IMR-90 (cell line): ENCODE results near the gene SLC9A1. TPM values are rescaled to one million over a fixed set of nuclear protein-coding genes. Genes with fewer than 3 reads are reported as not detected.

ENCODE experiments used
- ATAC-seq: fragments of 200-7000 bp; cut with Tn5 transposase; 2 replicates; pipeline ENCODE4 v1.9.1; 2020; ENCODE audit warnings: low read depth, mild to moderate bottlenecking, moderate library complexity
- BruUV-seq: library from RNA; stranded (reverse); fragments of 400-500 nt; replicated peaks from 2 replicates; lab custom pipeline; 2021; lab: Mats Ljungman, UMichigan
- CTCF ChIA-PET: fragments of 300-600 bp; formaldehyde crosslinking; extraction: SDS; loops from one replicate; lab custom pipeline; 2021; ENCODE audit warnings: antibody characterized with exemption; lab: Yijun Ruan, JAX
- POLR2A ChIA-PET: fragments of 300-600 bp; sonication (Branson Sonifier 250); formaldehyde crosslinking; loops from one replicate; lab custom pipeline; 2022; ENCODE audit warnings: antibody characterized with exemption; ENCODE audit not compliant: unreplicated experiment; lab: Charles Lee
- DNase-seq: peaks from one replicate; pipeline ENCODE4 v3.0.0; 2013
- H2AFZ ChIP-seq: replicated peaks from 2 replicates; pipeline ENCODE3; 2013; ENCODE audit warnings: low read length, mild to moderate bottlenecking; ENCODE audit not compliant: poor library complexity
- H2AK5ac ChIP-seq: 2 replicates; pipeline ENCODE4 v1.6.1; 2013; ENCODE audit warnings: low read depth, low read length, inconsistent platforms
- H2AK9ac ChIP-seq: replicated peaks from 2 replicates; pipeline ENCODE3; 2013; ENCODE audit warnings: mild to moderate bottlenecking, low read depth, low read length, moderate library complexity; ENCODE audit not compliant: poor library complexity
- H2BK120ac ChIP-seq: 2 replicates; pipeline ENCODE4 v1.6.1; 2013; ENCODE audit warnings: low read depth, low read length, inconsistent platforms
- H2BK15ac ChIP-seq: 3 replicates; pipeline ENCODE4 v1.6.1; 2013; ENCODE audit warnings: low read depth, low read length, inconsistent platforms
- H2BK20ac ChIP-seq: 2 replicates; pipeline ENCODE4 v1.6.1; 2013; ENCODE audit warnings: low read depth, mild to moderate bottlenecking, inconsistent platforms, low read length, moderate library complexity
- H2BK5ac ChIP-seq: 2 replicates; pipeline ENCODE4 v1.6.1; 2013; ENCODE audit warnings: mild to moderate bottlenecking, low read depth, low read length, inconsistent platforms; ENCODE audit not compliant: poor library complexity, severe bottlenecking
- H3K14ac ChIP-seq: replicated peaks from 2 replicates; pipeline ENCODE4 v1.6.1; 2013; ENCODE audit warnings: low read depth, low read length, inconsistent platforms
- H3K18ac ChIP-seq: 2 replicates; pipeline ENCODE4 v1.6.1; 2013; ENCODE audit warnings: low read depth, low read length, control low read depth
- H3K23ac ChIP-seq: 2 replicates; pipeline ENCODE4 v1.6.1; 2013; ENCODE audit warnings: low read depth, low read length, inconsistent platforms
- H3K27ac ChIP-seq: 2 replicates; pipeline ENCODE4 v1.5.1; 2013; ENCODE audit warnings: mild to moderate bottlenecking, control low read depth, low read length; ENCODE audit not compliant: insufficient read depth
- H3K27me3 ChIP-seq: 2 replicates; pipeline ENCODE4 v1.6.1; 2013; ENCODE audit warnings: low read length; ENCODE audit not compliant: control insufficient read depth, insufficient read depth
- H3K36me3 ChIP-seq: 2 replicates; pipeline ENCODE4 v1.6.1; 2013; ENCODE audit warnings: low read length, mixed read lengths; ENCODE audit not compliant: control insufficient read depth, insufficient read depth
- H3K4ac ChIP-seq: 2 replicates; pipeline ENCODE4 v1.6.1; 2013; ENCODE audit warnings: low read depth, low read length, inconsistent platforms
- H3K4me1 ChIP-seq: 2 replicates; pipeline ENCODE4 v1.6.1; 2013; ENCODE audit warnings: low read length, mixed read lengths; ENCODE audit not compliant: control insufficient read depth, insufficient read depth
- H3K4me2 ChIP-seq: 2 replicates; pipeline ENCODE4 v1.6.1; 2013; ENCODE audit warnings: low read depth, mild to moderate bottlenecking, control low read depth, low read length, moderate library complexity
- H3K4me3 ChIP-seq: 2 replicates; pipeline ENCODE4 v1.5.1; 2013; ENCODE audit warnings: low read depth, mild to moderate bottlenecking, control low read depth, low read length, moderate library complexity; ENCODE audit not compliant: insufficient read depth
- H3K56ac ChIP-seq: 2 replicates; pipeline ENCODE4 v1.6.1; 2013; ENCODE audit warnings: low read length, inconsistent platforms; ENCODE audit not compliant: insufficient read depth; ENCODE audit errors: extremely low read depth
- H3K79me1 ChIP-seq, 2 experiments: 2 replicates each; pipeline ENCODE4 v1.6.1; 2013; ENCODE audit warnings: low read length in 2 of 2, inconsistent platforms in 1 of 2, low read depth in 1 of 2
- H3K9ac ChIP-seq: 2 replicates; pipeline ENCODE4 v1.6.1; 2013; ENCODE audit warnings: low read depth, low read length, control low read depth
- H3K9me1 ChIP-seq: 2 replicates; pipeline ENCODE4 v1.6.1; 2013; ENCODE audit warnings: low read length, inconsistent platforms; ENCODE audit not compliant: insufficient read depth
- H3K9me3 ChIP-seq: 2 replicates; pipeline ENCODE4 v1.6.1; 2013; ENCODE audit warnings: low read length; ENCODE audit not compliant: control insufficient read depth, insufficient read depth
- H4K20me1 ChIP-seq: 2 replicates; pipeline ENCODE4 v1.6.1; 2013; ENCODE audit warnings: low read length, inconsistent platforms; ENCODE audit not compliant: insufficient read depth
- H4K5ac ChIP-seq: 2 replicates; pipeline ENCODE4 v1.6.1; 2013; ENCODE audit warnings: mild to moderate bottlenecking, low read depth, low read length, control low read depth
- H4K8ac ChIP-seq, 2 experiments: 2 replicates each; pipeline ENCODE4 v1.6.1; 2013; ENCODE audit warnings: low read depth in 2 of 2, low read length in 2 of 2, control low read depth in 1 of 2, inconsistent platforms in 1 of 2
- H4K91ac ChIP-seq: 2 replicates; pipeline ENCODE4 v1.6.1; 2013; ENCODE audit warnings: low read depth, low read length, inconsistent platforms; ENCODE audit not compliant: insufficient read depth
- CEBPB ChIP-seq: IDR thresholded peaks from 2 replicates; pipeline ENCODE4 v1.6.1; 2012; ENCODE audit warnings: low read depth, low read length, improper control_type of control experiment
- ELK1 ChIP-seq: fragments of 150-350 bp; IDR thresholded peaks from 2 replicates; pipeline ENCODE4 v1.6.1; 2016; ENCODE audit warnings: low read depth, mild to moderate bottlenecking, low read length, moderate library complexity, borderline replicate concordance
- MAZ ChIP-seq: IDR thresholded peaks from 2 replicates; pipeline ENCODE4 v1.6.1; 2012; ENCODE audit warnings: low read depth, mild to moderate bottlenecking, low read length, improper control_type of control experiment, moderate library complexity, borderline replicate concordance
- POLR2A ChIP-seq: IDR thresholded peaks from 2 replicates; pipeline ENCODE4 v1.6.1; 2012; ENCODE audit warnings: mild to moderate bottlenecking, low read depth, low read length
- RFX5 ChIP-seq: IDR thresholded peaks from 2 replicates; pipeline ENCODE4 v1.8.0; 2012; ENCODE audit warnings: low read depth, mild to moderate bottlenecking, low read length, moderate library complexity
- USF2 ChIP-seq: fragments of 150-350 bp; IDR thresholded peaks from 2 replicates; pipeline ENCODE4 v1.6.1; 2017; ENCODE audit warnings: mild to moderate bottlenecking, antibody characterized with exemption, low read length, low read depth
- WGBS, 2 experiments: methylation state at CpG; one replicate each; pipeline versions ENCODE4 v1.1.5 to v1.1.7; 2013; ENCODE audit warnings: missing lambda C conversion rate in 2 of 2; ENCODE audit not compliant: insufficient read length in 1 of 2; ENCODE audit errors: extremely low coverage in 2 of 2; 5-methylcytosine and 5-hydroxymethylcytosine counted together
- dilution Hi-C: fragments of 300-500 bp; cut with HindIII; formaldehyde crosslinking; loops from one replicate; pipeline ENCODE4 v1.14.3; 2018; ENCODE audit warnings: low sequenced_read_pairs; ENCODE audit not compliant: unreplicated experiment
- in situ Hi-C: fragments of 300-500 bp; cut with MboI; formaldehyde crosslinking; loops from 3 replicates; pipeline ENCODE4 v1.14.3; 2019; ENCODE audit warnings: low sequenced_read_pairs, inconsistent platforms, mixed read lengths
- intact Hi-C: fragments of 100-400 bp; cut with micrococcal nuclease; formaldehyde crosslinking; loops from 2 replicates; pipeline ENCODE4 v1.10.0; 2022
- polyA plus RNA-seq, 3 experiments: library from polyadenylated mRNA; depleted of rRNA; stranded (reverse); fragments of >200 nt; gene quantifications; 2 replicates each; pipeline ENCODE4 v1.2.3, GENCODE V29; 2012; ENCODE audit warnings: low replicate concordance in 1 of 3
- total RNA-seq: library from RNA; depleted of rRNA; stranded (reverse); fragments of >200 nt; gene quantifications from 2 replicates; pipeline ENCODE4 v1.2.3, GENCODE V29; 2012

Gene SLC9A1
- total and polyA plus RNA-seq, 2 of the 4 experiments (the other 2 are of a cell fraction) = 2.0 to 21.2 TPM

GRCh38 chr1:27149762-27150113, 5.2 kb downstream of the SLC9A1 start:
- Histone ChIP-seq H4K5ac (no peak overlapping the region), H3K18ac (no peak overlapping the region), H3K27ac (no peak overlapping the region), H3K27me3 (no peaks in the 10 kb centered on the region), H2AFZ (no peak overlapping the region), H3K4me1 (peaks cover 38% of the 10 kb centered on the region), H3K9me1 (peaks cover 26% of the 10 kb centered on the region), H3K79me1 (peaks cover 28 to 91% of the 10 kb centered on the region in 2 experiments), H2AK9ac (no peak overlapping the region), H2AK5ac (no peak overlapping the region), H3K9ac (no peak overlapping the region), H3K36me3 (no peaks in the 10 kb centered on the region), H2BK15ac (no peak overlapping the region), H3K4ac (no peak overlapping the region), H3K56ac (no peak overlapping the region), H3K14ac (no peak overlapping the region), H3K9me3 (no peaks in the 10 kb centered on the region), H3K23ac (no peak overlapping the region), H2BK5ac (no peak overlapping the region), H3K4me3 (no peak overlapping the region), H4K8ac (no peak overlapping the region), H2BK120ac (no peak overlapping the region), H4K91ac (no peak overlapping the region), H2BK20ac (no peak overlapping the region), H3K4me2 (no peak overlapping the region), H4K20me1 (peaks cover 33% of the 10 kb centered on the region)
- ATAC-seq (no peak), DNase-seq (no peak)
- dilution Hi-C loops = no loop called here
- TF ChIP-seq USF2 = no peak
- no peak for TF ChIP-seq POLR2A
- TF ChIP-seq RFX5 = no peak
- no peak for TF ChIP-seq MAZ
- TF ChIP-seq ELK1 = no peak
- TF ChIP-seq CEBPB = no peak
- ChIA-PET CTCF (no interaction called here), POLR2A (no interaction called here)
- WGBS, 2 experiments = 100% methylated on average over 1 of the region's 4 CpGs; no CpG with 5 or more reads in 1 of the 2 experiments
- no TSS peak for BruUV-seq
- in situ Hi-C loops = loop anchor here (5.0 kb wide), 1 partner anchor 32 kb away; no protein-coding TSS in a partner anchor
- intact Hi-C loops = no loop called here
